NCI-H2196 treated with DMSO at 0.1 percent for 48 hours (cell line): ENCODE data around the gene LPIN3.

Experiments
- DNase-seq: peaks from one replicate; lab custom pipeline; 2025; ENCODE audit not compliant: unreplicated experiment; lab: John Stamatoyannopoulos, UW

Gene LPIN3

GRCh38 chr20:41392295-41392694 lies 51.7 kb downstream of the LPIN3 start:
- DNase-seq, result no peak

- DNase-seq, result no peak
These were observed 52.5 kb downstream of the LPIN3 start for GRCh38 chr20:41392871-41393704.

GRCh38 chr20:41393705-41394066 lies 53.1 kb downstream of the LPIN3 start:
- no peak for DNase-seq

GRCh38 chr20:41394081-41394480 lies 53.5 kb downstream of the LPIN3 start:
- no peak for DNase-seq

GRCh38 chr20:41394931-41395666 lies 54.5 kb downstream of the LPIN3 start:
- DNase-seq, result no peak

- DNase-seq, result no peak
These were observed 55.3 kb downstream of the LPIN3 start for GRCh38 chr20:41395667-41396664.

- DNase-seq, result no peak
These were observed 57.8 kb downstream of the LPIN3 start for GRCh38 chr20:41398408-41398807.

- no peak for DNase-seq
These were observed 63.0 kb downstream of the LPIN3 start for GRCh38 chr20:41403604-41404003.

GRCh38 chr20:41405436-41405835 lies 64.8 kb downstream of the LPIN3 start:
- no peak for DNase-seq

- DNase-seq, result no peak
These were observed 65.7 kb downstream of the LPIN3 start for GRCh38 chr20:41406353-41406752.

- no peak for DNase-seq
These were observed 66.3 kb downstream of the LPIN3 start for GRCh38 chr20:41406896-41407444.

- DNase-seq, result no peak
These were observed 67.0 kb downstream of the LPIN3 start for GRCh38 chr20:41407607-41408006.

GRCh38 chr20:41408156-41408794 lies 67.7 kb downstream of the LPIN3 start:
- DNase-seq, result no peak

GRCh38 chr20:41408986-41409385 lies 68.4 kb downstream of the LPIN3 start:
- DNase-seq, result no peak
